GM12878 (cell line): ENCODE results near the gene CFAP74. TPM values are rescaled to one million over a fixed set of nuclear protein-coding genes. Genes with fewer than 3 reads are reported as not detected.

Experiments
- ATF7 ChIP-seq: fragments of 450-650 bp; IDR thresholded peaks from 2 replicates; pipeline ENCODE4 v1.6.1; 2016; ENCODE audit warnings: low read depth, mild to moderate bottlenecking
- CHD2 ChIP-seq: IDR thresholded peaks from 2 replicates; pipeline ENCODE4 v1.6.1; 2011; ENCODE audit warnings: low read depth, low read length, improper control_type of control experiment, borderline replicate concordance
- CTCF ChIP-seq, 3 experiments: IDR thresholded peaks in 2 of 3; conservative IDR thresholded peaks in 1 of 3; 2 replicates each; pipeline ENCODE4 v1.5.1; 2011; ENCODE audit warnings: low read depth in 3 of 3, low read length in 3 of 3, mild to moderate bottlenecking in 3 of 3, control low read depth in 2 of 3, moderate library complexity in 2 of 3, inconsistent platforms in 1 of 3, mixed read lengths in 1 of 3; ENCODE audit not compliant: control insufficient read depth in 2 of 3, insufficient read depth in 1 of 3; ENCODE audit errors: extremely low read depth in 1 of 3
- GABPA ChIP-seq: IDR thresholded peaks from 2 replicates; pipeline ENCODE4 v1.6.1; 2014; ENCODE audit warnings: antibody characterized with exemption, low read depth, mild to moderate bottlenecking, inconsistent platforms
- JUND ChIP-seq: IDR thresholded peaks from 2 replicates; pipeline ENCODE4 v1.6.1; 2012; ENCODE audit warnings: low read depth, mild to moderate bottlenecking, low read length, improper control_type of control experiment, moderate library complexity
- LARP7 ChIP-seq: fragments of 450-650 bp; IDR thresholded peaks from 2 replicates; pipeline ENCODE4 v1.6.1; 2017; ENCODE audit warnings: mild to moderate bottlenecking
- MEF2B ChIP-seq: fragments of 450-650 bp; IDR thresholded peaks from 2 replicates; pipeline ENCODE4 v1.6.1; 2018; ENCODE audit warnings: mild to moderate bottlenecking, moderate library complexity; ENCODE audit not compliant: partially characterized antibody, poor library complexity, severe bottlenecking
- PAX8 ChIP-seq: fragments of 450-650 bp; IDR thresholded peaks from 2 replicates; pipeline ENCODE4 v1.6.1; 2017; ENCODE audit warnings: mild to moderate bottlenecking, moderate library complexity
- PBX3 ChIP-seq: IDR thresholded peaks from 2 replicates; pipeline ENCODE4 v1.6.1; 2011; ENCODE audit warnings: mild to moderate bottlenecking, low read depth, low read length, moderate library complexity; ENCODE audit not compliant: insufficient replicate concordance
- PKNOX1 ChIP-seq: fragments of 450-650 bp; IDR thresholded peaks from 2 replicates; pipeline ENCODE4 v1.6.1; 2016; ENCODE audit warnings: mild to moderate bottlenecking
- RFX5 ChIP-seq: IDR thresholded peaks from 2 replicates; pipeline ENCODE4 v1.6.1; 2011; ENCODE audit warnings: low read depth, low read length, improper control_type of control experiment
- SKIL ChIP-seq: fragments of 450-650 bp; IDR thresholded peaks from 2 replicates; pipeline ENCODE4 v1.6.1; 2017; ENCODE audit warnings: mild to moderate bottlenecking, low read depth, inconsistent platforms; ENCODE audit not compliant: poor library complexity, severe bottlenecking
- SMARCA5 ChIP-seq: fragments of 450-650 bp; IDR thresholded peaks from 2 replicates; pipeline ENCODE4 v1.6.1; 2017; ENCODE audit warnings: mild to moderate bottlenecking
- TCF12 ChIP-seq: IDR thresholded peaks from 2 replicates; pipeline ENCODE4 v1.6.1; 2011; ENCODE audit warnings: low read depth, mild to moderate bottlenecking, low read length
- USF1 ChIP-seq: IDR thresholded peaks from 2 replicates; pipeline ENCODE4 v1.6.1; 2011; ENCODE audit warnings: borderline replicate concordance, low read depth, mild to moderate bottlenecking, moderate library complexity, mixed read lengths, low read length; ENCODE audit not compliant: insufficient read depth; ENCODE audit errors: extremely low read length
- YBX1 ChIP-seq: fragments of 450-650 bp; IDR thresholded peaks from 2 replicates; pipeline ENCODE4 v1.6.1; 2016; ENCODE audit warnings: antibody characterized with exemption
- ZNF384 ChIP-seq: IDR thresholded peaks from 2 replicates; pipeline ENCODE4 v1.6.1; 2012; ENCODE audit warnings: low read depth, mild to moderate bottlenecking, low read length, improper control_type of control experiment, borderline replicate concordance
- polyA plus RNA-seq, 11 experiments: library from polyadenylated mRNA; depleted of rRNA in 4 of 11; unstranded in 6 of 11; stranded (reverse) in 5 of 11; fragments of >200 nt; fragmentation: Nextera tagmentation in 4 of 11; fragmentation: Illumina TruSeq in 1 of 11; extraction: Ambion mirVana in 4 of 11; extraction: Trizol in 1 of 11; gene quantifications; 1 replicate in 1 of 11; 2 replicates in 10 of 11; pipeline versions ENCODE4 v1.2.1 to v1.2.3, GENCODE V29; 2011 to 2016; ENCODE audit warnings: inconsistent platforms in 2 of 11, missing spikeins in 2 of 11, low read depth in 1 of 11
- total RNA-seq, 4 experiments: library from RNA; depleted of rRNA in 3 of 4; stranded (reverse); fragments of >200 nt in 3 of 4; fragmentation: Illumina TruSeq in 1 of 4; extraction: Trizol in 1 of 4; gene quantifications; 2 replicates each; pipeline versions ENCODE4 v1.2.1 to v1.2.3, GENCODE V29; 2013 to 2021
- TF ChIP-seq, protein P1 (sequence below): fragments of 450-650 bp; IDR thresholded peaks from 2 replicates; pipeline ENCODE4 v1.6.1; 2017; ENCODE audit warnings: mild to moderate bottlenecking
- TF ChIP-seq, protein P2 (sequence below): IDR thresholded peaks from 2 replicates; pipeline ENCODE4 v1.6.1; 2011; ENCODE audit warnings: low read depth, mild to moderate bottlenecking, low read length, moderate library complexity, borderline replicate concordance; ENCODE audit errors: extremely low read depth

Gene CFAP74
- total and polyA plus RNA-seq, 10 of the 15 experiments (the other 5 are each of a cell fraction or from before 2014, with no cell fraction given), result 0.01 TPM; not detected in 9

GRCh38 chr1:1890506-1891348, 112.9 kb downstream of the CFAP74 start, which contains the start of gene GNB1 (continued):
- no peak for TF ChIP-seq MEF2B
- TF ChIP-seq PAX8, result no peak
- no peak for TF ChIP-seq ZNF384
- TF ChIP-seq LARP7, result peak; percentile 85
- no peak for TF ChIP-seq CHD2
- TF ChIP-seq SKIL, result no peak
- TF ChIP-seq, protein P1, sequence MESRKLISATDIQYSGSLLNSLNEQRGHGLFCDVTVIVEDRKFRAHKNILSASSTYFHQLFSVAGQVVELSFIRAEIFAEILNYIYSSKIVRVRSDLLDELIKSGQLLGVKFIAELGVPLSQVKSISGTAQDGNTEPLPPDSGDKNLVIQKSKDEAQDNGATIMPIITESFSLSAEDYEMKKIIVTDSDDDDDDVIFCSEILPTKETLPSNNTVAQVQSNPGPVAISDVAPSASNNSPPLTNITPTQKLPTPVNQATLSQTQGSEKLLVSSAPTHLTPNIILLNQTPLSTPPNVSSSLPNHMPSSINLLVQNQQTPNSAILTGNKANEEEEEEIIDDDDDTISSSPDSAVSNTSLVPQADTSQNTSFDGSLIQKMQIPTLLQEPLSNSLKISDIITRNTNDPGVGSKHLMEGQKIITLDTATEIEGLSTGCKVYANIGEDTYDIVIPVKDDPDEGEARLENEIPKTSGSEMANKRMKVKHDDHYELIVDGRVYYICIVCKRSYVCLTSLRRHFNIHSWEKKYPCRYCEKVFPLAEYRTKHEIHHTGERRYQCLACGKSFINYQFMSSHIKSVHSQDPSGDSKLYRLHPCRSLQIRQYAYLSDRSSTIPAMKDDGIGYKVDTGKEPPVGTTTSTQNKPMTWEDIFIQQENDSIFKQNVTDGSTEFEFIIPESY, result no peak
- TF ChIP-seq PKNOX1, result no peak
- TF ChIP-seq, protein P2, sequence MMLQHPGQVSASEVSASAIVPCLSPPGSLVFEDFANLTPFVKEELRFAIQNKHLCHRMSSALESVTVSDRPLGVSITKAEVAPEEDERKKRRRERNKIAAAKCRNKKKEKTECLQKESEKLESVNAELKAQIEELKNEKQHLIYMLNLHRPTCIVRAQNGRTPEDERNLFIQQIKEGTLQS, result no peak
- TF ChIP-seq TCF12, result no peak; the same call in 1 of the 2 replicates
- 0 out of 2 replicates have a peak, but pooled peaks have one; percentile 26 for TF ChIP-seq RFX5
- TF ChIP-seq USF1, result no peak
- TF ChIP-seq SMARCA5, result peak; percentile 77; the same call in 1 of the 2 replicates
- TF ChIP-seq GABPA, result no peak
- TF ChIP-seq CTCF (IDR thresholded peaks at IDR 0.05 in 2 of 3, conservative IDR thresholded peaks at IDR 0.05 in 1 of 3; ENCODE audit: control insufficient read depth in 2 of 3, extremely low read depth in 1 of 3, insufficient read depth in 1 of 3, low read depth in 3 of 3, low read length in 3 of 3), result no peak
- TF ChIP-seq YBX1, result no peak
- no peak for TF ChIP-seq ATF7
- TF ChIP-seq JUND, result no peak
- TF ChIP-seq PBX3, result no peak
